SU-DHL-6 (cell line): ENCODE data around the gene TTC16.

Source experiments
- EZH2phosphoT487 ChIP-seq: fragments of 200-600 bp; sonication (generic), shearing (Covaris generic); conservative IDR thresholded peaks from 2 replicates; pipeline ENCODE4 v1.6.1; 2018; ENCODE audit warnings: mild to moderate bottlenecking, antibody characterized with exemption, low read length, moderate library complexity, mixed read lengths
- TF ChIP-seq, protein P1 (sequence below): fragments of 200-600 bp; sonication (generic); IDR thresholded peaks from one replicate; pipeline ENCODE4 v1.5.1; 2017; ENCODE audit warnings: antibody characterized with exemption, mild to moderate bottlenecking, low read length, moderate library complexity; ENCODE audit not compliant: insufficient read depth, poor library complexity, severe bottlenecking

DNA sequence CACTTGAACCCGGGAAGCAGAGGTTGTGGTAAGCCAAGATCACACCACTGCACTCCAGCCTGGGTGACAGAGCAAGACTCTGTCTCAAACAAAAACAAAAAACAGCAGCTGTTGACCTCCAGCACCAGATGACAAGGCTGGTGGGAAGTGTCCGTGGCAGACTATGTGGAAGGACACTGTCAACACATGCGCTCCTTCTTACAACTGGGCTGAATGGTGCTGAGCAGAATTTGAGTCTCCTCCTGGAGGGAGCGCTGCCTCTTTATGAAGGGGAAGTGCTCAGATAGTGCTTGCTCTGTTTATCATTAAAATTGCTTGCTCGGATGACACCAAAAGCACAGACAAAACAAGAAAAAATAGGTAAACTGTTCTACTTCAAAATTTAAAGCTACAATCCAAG, 18.3 kb upstream of the TTC16 start:
- TF ChIP-seq, protein P1, sequence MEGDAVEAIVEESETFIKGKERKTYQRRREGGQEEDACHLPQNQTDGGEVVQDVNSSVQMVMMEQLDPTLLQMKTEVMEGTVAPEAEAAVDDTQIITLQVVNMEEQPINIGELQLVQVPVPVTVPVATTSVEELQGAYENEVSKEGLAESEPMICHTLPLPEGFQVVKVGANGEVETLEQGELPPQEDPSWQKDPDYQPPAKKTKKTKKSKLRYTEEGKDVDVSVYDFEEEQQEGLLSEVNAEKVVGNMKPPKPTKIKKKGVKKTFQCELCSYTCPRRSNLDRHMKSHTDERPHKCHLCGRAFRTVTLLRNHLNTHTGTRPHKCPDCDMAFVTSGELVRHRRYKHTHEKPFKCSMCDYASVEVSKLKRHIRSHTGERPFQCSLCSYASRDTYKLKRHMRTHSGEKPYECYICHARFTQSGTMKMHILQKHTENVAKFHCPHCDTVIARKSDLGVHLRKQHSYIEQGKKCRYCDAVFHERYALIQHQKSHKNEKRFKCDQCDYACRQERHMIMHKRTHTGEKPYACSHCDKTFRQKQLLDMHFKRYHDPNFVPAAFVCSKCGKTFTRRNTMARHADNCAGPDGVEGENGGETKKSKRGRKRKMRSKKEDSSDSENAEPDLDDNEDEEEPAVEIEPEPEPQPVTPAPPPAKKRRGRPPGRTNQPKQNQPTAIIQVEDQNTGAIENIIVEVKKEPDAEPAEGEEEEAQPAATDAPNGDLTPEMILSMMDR, result no peak
- TF ChIP-seq EZH2phosphoT487, result no peak
